DND-41 (cell line): ENCODE results near the gene ATP6V1G1.

ENCODE experiments used
- ATAC-seq: fragments of 200-7000 bp; cut with Tn5 transposase; 3 replicates; pipeline ENCODE4 v1.9.1; 2021; ENCODE audit warnings: low read depth; ENCODE audit not compliant: insufficient read depth
- DNase-seq: peaks from one replicate; pipeline ENCODE4 v3.0.0-alpha.2; 2020
- H2AFZ ChIP-seq: 2 replicates; pipeline ENCODE4 v1.6.0; 2012; ENCODE audit warnings: low read depth, low read length
- H3K27ac ChIP-seq: 2 replicates; pipeline ENCODE4 v1.5.1; 2012; ENCODE audit warnings: low read length, inconsistent platforms
- H3K27me3 ChIP-seq: fragments of 200-600 bp; sonication (generic); 2 replicates; pipeline ENCODE4 v1.6.0; 2012; ENCODE audit warnings: low read length, mild to moderate bottlenecking, inconsistent platforms; ENCODE audit not compliant: insufficient read depth, poor library complexity
- H3K36me3 ChIP-seq: 2 replicates; pipeline ENCODE4 v1.5.1; 2012; ENCODE audit warnings: low read length, inconsistent platforms; ENCODE audit not compliant: insufficient read depth
- H3K4me1 ChIP-seq: 2 replicates; pipeline ENCODE4 v1.5.1; 2012; ENCODE audit warnings: mild to moderate bottlenecking, low read length; ENCODE audit not compliant: insufficient read depth
- H3K4me2 ChIP-seq: 2 replicates; pipeline ENCODE4 v1.6.0; 2012; ENCODE audit warnings: mild to moderate bottlenecking, moderate library complexity, low read length, inconsistent platforms; ENCODE audit not compliant: insufficient read depth
- H3K4me3 ChIP-seq, 2 experiments: fragments of 200-600 bp in 1 of 2; shearing (Covaris generic) in 1 of 2; 2 replicates each; pipeline ENCODE4 v1.5.1; 2012 to 2016; ENCODE audit warnings: inconsistent platforms in 2 of 2, low read length in 2 of 2, mild to moderate bottlenecking in 2 of 2, low read depth in 1 of 2, moderate library complexity in 1 of 2
- H3K79me2 ChIP-seq: 2 replicates; pipeline ENCODE4 v1.6.0; 2012; ENCODE audit warnings: low read length, inconsistent platforms; ENCODE audit not compliant: insufficient read depth
- H3K9ac ChIP-seq: 2 replicates; pipeline ENCODE4 v1.6.0; 2012; ENCODE audit warnings: low read depth, mild to moderate bottlenecking, inconsistent platforms, low read length, moderate library complexity
- H3K9me3 ChIP-seq: 2 replicates; pipeline ENCODE4 v1.5.1; 2012; ENCODE audit warnings: low read length, moderate library complexity, mild to moderate bottlenecking, inconsistent platforms; ENCODE audit not compliant: insufficient read depth, severe bottlenecking
- H4K20me1 ChIP-seq: 2 replicates; pipeline ENCODE4 v1.6.0; 2012; ENCODE audit warnings: low read length; ENCODE audit not compliant: insufficient read depth
- EZH2 ChIP-seq: IDR thresholded peaks from 3 replicates; pipeline ENCODE4 v1.6.1; 2012; ENCODE audit warnings: borderline replicate concordance, low read depth, mild to moderate bottlenecking, moderate library complexity, low read length, inconsistent platforms; ENCODE audit not compliant: severe bottlenecking
- TF ChIP-seq, protein P1 (sequence below): IDR thresholded peaks from 2 replicates; pipeline ENCODE4 v1.5.1; 2012; ENCODE audit warnings: borderline replicate concordance, low read length, moderate library complexity, mild to moderate bottlenecking; ENCODE audit not compliant: poor library complexity, severe bottlenecking; ENCODE audit errors: extremely low read depth

The ATP6V1G1 gene

DNA sequence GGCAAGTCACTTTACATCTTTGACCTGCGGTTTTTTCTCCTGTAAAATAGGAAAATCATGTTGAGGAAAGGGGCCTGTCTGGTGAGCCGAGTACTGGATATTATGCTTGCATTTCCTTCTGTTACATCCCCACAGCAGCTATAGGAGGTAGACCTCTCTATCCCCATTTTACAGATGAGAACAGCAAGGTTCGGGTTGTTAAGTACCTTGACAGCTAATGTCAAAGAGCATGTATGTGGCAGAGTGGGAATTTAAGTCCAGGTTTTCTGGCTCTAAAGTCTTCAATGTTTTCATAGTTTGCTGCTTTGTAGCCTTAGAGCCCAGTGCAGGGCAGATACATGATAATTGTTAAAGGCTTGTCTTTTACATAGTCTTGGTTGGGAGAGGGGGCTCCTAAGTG lies 26.4 kb downstream of the ATP6V1G1 start:
- TF ChIP-seq, protein P1, sequence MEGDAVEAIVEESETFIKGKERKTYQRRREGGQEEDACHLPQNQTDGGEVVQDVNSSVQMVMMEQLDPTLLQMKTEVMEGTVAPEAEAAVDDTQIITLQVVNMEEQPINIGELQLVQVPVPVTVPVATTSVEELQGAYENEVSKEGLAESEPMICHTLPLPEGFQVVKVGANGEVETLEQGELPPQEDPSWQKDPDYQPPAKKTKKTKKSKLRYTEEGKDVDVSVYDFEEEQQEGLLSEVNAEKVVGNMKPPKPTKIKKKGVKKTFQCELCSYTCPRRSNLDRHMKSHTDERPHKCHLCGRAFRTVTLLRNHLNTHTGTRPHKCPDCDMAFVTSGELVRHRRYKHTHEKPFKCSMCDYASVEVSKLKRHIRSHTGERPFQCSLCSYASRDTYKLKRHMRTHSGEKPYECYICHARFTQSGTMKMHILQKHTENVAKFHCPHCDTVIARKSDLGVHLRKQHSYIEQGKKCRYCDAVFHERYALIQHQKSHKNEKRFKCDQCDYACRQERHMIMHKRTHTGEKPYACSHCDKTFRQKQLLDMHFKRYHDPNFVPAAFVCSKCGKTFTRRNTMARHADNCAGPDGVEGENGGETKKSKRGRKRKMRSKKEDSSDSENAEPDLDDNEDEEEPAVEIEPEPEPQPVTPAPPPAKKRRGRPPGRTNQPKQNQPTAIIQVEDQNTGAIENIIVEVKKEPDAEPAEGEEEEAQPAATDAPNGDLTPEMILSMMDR = no peak
- no peak for TF ChIP-seq EZH2
- no peaks in the 10 kb centered on the region for H3K9me3 ChIP-seq
- H3K36me3 ChIP-seq = peaks cover 20% of the 10 kb centered on the region
- no peak overlapping the region for H2AFZ ChIP-seq
- H3K4me2 ChIP-seq = peak overlapping the region; percentile 92; the same call in 1 of the 2 replicates
- H3K9ac ChIP-seq = no peak overlapping the region
- H3K4me1 ChIP-seq = peaks cover 39% of the 10 kb centered on the region
- H3K79me2 ChIP-seq = peaks cover 77% of the 10 kb centered on the region
- no peaks in the 10 kb centered on the region for H3K27me3 ChIP-seq
- ATAC-seq = no peak
- H3K27ac ChIP-seq = no peak overlapping the region
- H3K4me3 ChIP-seq = no peak overlapping the region
- peaks cover 3% of the 10 kb centered on the region; the same call in 1 of the 2 replicates for H4K20me1 ChIP-seq
- no peak for DNase-seq

DNA sequence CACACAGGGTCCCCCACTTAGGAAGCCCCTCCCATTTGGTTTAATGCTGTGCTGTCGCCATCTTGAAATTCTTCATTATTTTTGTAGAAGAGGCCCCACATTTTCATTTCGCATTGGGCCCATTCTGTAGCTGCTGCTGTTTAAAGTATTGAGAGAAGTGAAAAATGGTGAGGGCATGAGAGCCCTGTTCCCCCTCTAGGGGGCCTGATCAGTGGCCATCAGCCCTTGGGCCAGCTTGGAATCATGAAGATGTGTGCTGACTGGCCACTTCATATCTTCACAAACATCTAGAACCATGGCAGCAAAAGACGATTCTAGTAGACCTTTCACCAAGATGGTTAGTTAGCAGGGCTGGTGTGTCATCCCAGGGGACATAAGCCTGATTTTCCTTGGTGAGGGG lies 26.8 kb downstream of the ATP6V1G1 start:
- Histone ChIP-seq H4K20me1 (peaks cover 3% of the 10 kb centered on the region; the same call in 1 of the 2 replicates), H3K79me2 (peaks cover 82% of the 10 kb centered on the region), H3K36me3 (peaks cover 24% of the 10 kb centered on the region), H3K9ac (no peak overlapping the region), H3K9me3 (no peaks in the 10 kb centered on the region), H2AFZ (no peak overlapping the region), H3K4me3 (no peak overlapping the region), H3K4me2 (peak overlapping the region; percentile 92; the same call in 1 of the 2 replicates), H3K27me3 (no peaks in the 10 kb centered on the region), H3K4me1 (peaks cover 39% of the 10 kb centered on the region), H3K27ac (no peak overlapping the region)
- no peak for DNase-seq
- no peak for ATAC-seq
- TF ChIP-seq, protein P1 = no peak
- TF ChIP-seq EZH2 = no peak

DNA sequence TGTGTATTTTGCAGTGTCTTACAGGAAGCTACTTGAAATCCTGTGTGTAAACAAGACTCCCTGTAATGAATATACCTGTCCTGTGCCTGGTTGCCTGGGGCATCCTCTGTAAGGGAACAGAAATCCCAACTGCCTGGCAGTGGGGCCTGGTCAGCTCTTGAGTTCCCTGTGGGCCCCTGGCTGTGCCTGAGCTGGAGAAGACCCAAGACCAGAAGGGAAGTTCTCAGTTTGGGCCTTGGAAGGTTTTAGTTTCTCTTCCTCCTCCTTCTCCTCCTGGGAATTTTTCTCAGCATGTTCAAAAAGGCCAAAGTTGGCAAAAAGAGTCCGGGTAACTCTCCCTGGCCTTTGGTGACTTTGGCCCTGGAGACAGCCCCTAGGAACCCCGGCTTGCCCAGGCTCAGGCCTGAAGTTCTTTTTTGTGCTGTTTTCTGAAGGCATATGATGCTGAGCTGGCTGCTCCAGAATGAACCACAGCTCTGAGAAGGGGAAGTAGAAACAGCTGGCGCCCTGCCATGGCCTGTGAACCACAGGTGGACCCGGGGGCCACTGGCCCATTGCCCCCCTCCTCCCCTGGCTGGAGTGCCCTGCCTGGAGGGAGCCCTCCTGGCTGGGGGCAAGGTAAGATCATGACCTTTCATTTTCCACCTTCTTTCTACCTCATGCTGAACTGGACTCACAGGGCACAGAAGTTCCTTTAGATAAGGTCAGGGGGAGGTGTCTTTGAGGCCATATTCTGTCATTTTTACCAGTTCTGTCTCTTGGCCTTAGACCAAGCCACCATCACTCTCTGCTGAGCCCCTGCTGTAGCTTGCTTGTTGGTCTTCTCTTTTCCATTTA lies 29.3 kb downstream of the ATP6V1G1 start:
- peaks cover 3% of the 10 kb centered on the region; the same call in 1 of the 2 replicates for H4K20me1 ChIP-seq

More for the DNA sequence above, 29.3 kb downstream of the ATP6V1G1 start:
- peaks cover 41% of the 10 kb centered on the region for H3K36me3 ChIP-seq
- H3K79me2 ChIP-seq = peaks cover 82% of the 10 kb centered on the region
- DNase-seq (no peak), ATAC-seq (no peak)
- H2AFZ ChIP-seq = no peak overlapping the region
- no peaks in the 10 kb centered on the region for H3K27me3 ChIP-seq
- no peak overlapping the region for H3K4me2 ChIP-seq
- H3K4me1 ChIP-seq = peaks cover 25% of the 10 kb centered on the region
- no peak overlapping the region for H3K9ac ChIP-seq
- no peaks in the 10 kb centered on the region for H3K9me3 ChIP-seq
- TF ChIP-seq, protein P1 = no peak
- no peak for TF ChIP-seq EZH2
- no peak overlapping the region; the same call in 1 of the 2 replicates for H3K27ac ChIP-seq
- H3K4me3 ChIP-seq = no peak overlapping the region
